Suppressor macrophage (primary cell): ENCODE data around the gene NPR3.
A peak's percentile ranks its signal among the peaks of the same experiment; 100 is the strongest.

Experiments
- DNase-seq, 4 experiments: peaks; one replicate each; pipeline ENCODE4 v3.0.0-alpha.2; 2020 to 2022

The NPR3 gene

GRCh38 chr5:32810804-32811203 is 99.7 kb downstream of the NPR3 start:
- DNase-seq = no peak

GRCh38 chr5:32812399-32812798 is 101.3 kb downstream of the NPR3 start:
- no peak for DNase-seq

GRCh38 chr5:32814141-32814540 is 103.0 kb downstream of the NPR3 start:
- DNase-seq = no peak

GRCh38 chr5:32814620-32815019 is 103.5 kb downstream of the NPR3 start:
- DNase-seq = no peak

GRCh38 chr5:32827981-32828380 is 116.9 kb downstream of the NPR3 start:
- no peak for DNase-seq

- DNase-seq = no peak
These were observed 117.4 kb downstream of the NPR3 start for GRCh38 chr5:32828492-32828891.

- DNase-seq = no peak
These were observed 120.5 kb downstream of the NPR3 start for GRCh38 chr5:32831624-32832023.

GRCh38 chr5:32833127-32833526 is 122.0 kb downstream of the NPR3 start:
- no peak for DNase-seq

- DNase-seq = no peak
These were observed 122.5 kb downstream of the NPR3 start for GRCh38 chr5:32833663-32834062.

GRCh38 chr5:32834251-32834650 is 123.1 kb downstream of the NPR3 start:
- no peak for DNase-seq

- peak in 2 of 4 experiments; percentile 3 to 4 for DNase-seq
These were observed 125.1 kb downstream of the NPR3 start for GRCh38 chr5:32836176-32836575.

GRCh38 chr5:32837211-32837610 is 126.1 kb downstream of the NPR3 start:
- no peak for DNase-seq

GRCh38 chr5:32839106-32839505 is 128.0 kb downstream of the NPR3 start:
- DNase-seq = no peak

- no peak for DNase-seq
These were observed 129.5 kb downstream of the NPR3 start for GRCh38 chr5:32840606-32841005.
